GM19372 (cell line): ENCODE data around the gene ELOVL2.
"Not testable (repeated sequence)": the region's sequence is repeated elsewhere in the genome, so short reads cannot be mapped to it uniquely, and the experiment has no call there.

Source experiments
- ATAC-seq: cut with Tn5 transposase; IDR thresholded peaks from one replicate; pipeline ENCODE4 v1.9.1; 2021; ENCODE audit warnings: mild to moderate bottlenecking, low read depth, moderate library complexity; ENCODE audit not compliant: unreplicated experiment

The ELOVL2 gene

GRCh38 chr6:11025921-11026635, 18.0 kb downstream of the ELOVL2 start:
- ATAC-seq, result peak; percentile 62

DNA sequence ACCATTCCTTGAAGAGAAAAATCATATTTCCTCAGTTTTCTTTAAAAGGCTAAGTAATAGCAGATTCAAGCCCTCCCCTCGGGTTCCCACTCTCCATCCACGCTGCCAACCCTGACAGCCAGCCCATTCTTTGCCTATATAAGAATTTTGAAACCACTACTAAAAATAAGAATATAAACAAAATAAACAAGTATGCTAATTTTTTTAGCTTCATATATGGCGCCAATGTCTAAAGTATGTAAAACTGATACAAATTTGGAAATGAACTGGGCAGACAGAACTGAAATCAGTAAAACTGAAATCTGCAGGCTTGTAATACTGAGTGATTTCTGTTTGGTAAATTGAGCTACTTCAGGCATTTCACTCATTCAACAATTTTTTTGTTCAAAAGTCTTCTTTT, 19.0 kb downstream of the ELOVL2 start:
- ATAC-seq, result no peak

DNA sequence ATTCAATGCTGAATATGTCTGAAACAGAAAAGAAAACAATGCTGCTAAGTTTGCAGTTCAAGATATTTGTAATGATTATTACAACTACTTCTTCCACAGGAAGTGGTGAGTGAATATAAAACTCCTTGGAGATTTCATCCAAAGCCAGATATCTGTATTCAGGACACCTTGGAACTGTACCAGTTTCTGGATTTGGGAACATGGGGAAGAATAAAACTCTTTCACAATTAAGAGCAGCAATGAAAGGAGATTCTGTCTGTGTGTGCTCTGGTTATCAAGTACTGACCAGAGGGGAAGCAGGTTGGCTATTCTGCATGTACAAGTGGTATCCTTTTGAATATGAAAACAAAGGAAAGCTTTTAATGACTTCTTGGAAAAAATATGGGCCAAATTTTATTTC, 21.1 kb downstream of the ELOVL2 start:
- no peak for ATAC-seq

- no peak for ATAC-seq
Observed at GRCh38 chr6:11021714-11022113, 22.4 kb downstream of the ELOVL2 start.

GRCh38 chr6:11021003-11021402, 23.1 kb downstream of the ELOVL2 start:
- no peak for ATAC-seq

- ATAC-seq, result no peak
Observed at GRCh38 chr6:11018225-11018624, 25.9 kb downstream of the ELOVL2 start.

- ATAC-seq, result no peak
Observed at GRCh38 chr6:11017090-11017489, 27.0 kb downstream of the ELOVL2 start.

GRCh38 chr6:11016452-11016851, 27.7 kb downstream of the ELOVL2 start:
- ATAC-seq, result no peak

DNA sequence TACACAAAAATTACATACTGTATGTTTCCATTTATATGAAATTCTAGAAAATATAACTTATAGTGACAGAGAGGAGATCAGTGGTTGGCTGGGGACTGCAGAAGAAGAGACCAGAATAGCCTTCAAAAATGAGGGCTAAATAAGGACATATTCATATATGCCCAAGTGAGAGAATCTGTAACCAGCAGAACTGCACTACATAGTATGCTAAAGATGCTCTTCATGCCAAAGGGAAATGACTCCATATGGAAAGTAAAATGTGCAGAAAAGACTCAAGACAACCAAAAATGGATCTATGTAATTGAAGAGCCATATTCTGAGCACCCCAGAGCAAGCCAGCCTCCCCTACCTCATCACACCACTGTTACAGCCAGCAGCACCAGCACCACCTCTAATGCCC, 29.0 kb downstream of the ELOVL2 start:
- ATAC-seq, result no peak

DNA sequence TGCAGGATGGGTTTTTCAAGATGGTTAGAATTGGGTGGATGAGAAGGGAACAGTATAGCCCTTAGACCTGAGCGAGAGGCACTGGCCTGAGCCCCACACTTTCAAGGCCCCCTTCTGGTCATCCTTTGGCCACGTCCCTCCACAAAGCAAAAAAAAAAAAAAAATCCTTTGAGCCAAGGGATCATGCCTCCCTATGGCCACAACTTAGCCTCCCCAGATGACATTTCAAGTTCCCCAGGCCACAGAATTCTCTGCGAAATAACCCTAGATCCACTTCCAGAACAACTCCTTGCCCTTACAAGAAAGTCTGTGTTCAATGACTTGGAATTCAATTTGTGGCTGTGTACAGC, 30.4 kb downstream of the ELOVL2 start:
- no peak for ATAC-seq

GRCh38 chr6:11012976-11013720, 31.0 kb downstream of the ELOVL2 start:
- no peak for ATAC-seq

GRCh38 chr6:11012295-11012754, 31.8 kb downstream of the ELOVL2 start:
- no peak for ATAC-seq

- ATAC-seq, result no peak
Observed at GRCh38 chr6:11011787-11012234, 32.3 kb downstream of the ELOVL2 start.

GRCh38 chr6:11009353-11009752, 34.8 kb downstream of the ELOVL2 start:
- no peak for ATAC-seq

DNA sequence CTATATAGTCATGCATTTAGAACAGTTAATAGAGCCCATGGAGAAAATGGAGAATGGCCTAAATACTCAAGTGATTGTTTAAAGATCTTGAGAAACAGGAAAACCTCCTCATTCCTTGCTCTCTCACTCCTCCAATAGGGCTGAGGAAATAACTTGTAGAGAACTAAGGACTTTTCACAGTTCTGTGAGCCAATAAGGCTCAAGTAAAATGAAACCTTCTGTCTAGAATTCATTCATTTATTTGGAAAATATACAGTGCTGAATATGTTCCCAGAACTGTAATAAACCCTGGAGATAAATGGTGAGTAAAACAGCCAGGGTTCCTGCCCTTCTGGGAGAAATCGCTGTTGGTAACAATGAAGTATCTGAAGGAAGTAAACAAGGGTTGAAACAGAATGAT, 35.3 kb downstream of the ELOVL2 start:
- no peak for ATAC-seq

DNA sequence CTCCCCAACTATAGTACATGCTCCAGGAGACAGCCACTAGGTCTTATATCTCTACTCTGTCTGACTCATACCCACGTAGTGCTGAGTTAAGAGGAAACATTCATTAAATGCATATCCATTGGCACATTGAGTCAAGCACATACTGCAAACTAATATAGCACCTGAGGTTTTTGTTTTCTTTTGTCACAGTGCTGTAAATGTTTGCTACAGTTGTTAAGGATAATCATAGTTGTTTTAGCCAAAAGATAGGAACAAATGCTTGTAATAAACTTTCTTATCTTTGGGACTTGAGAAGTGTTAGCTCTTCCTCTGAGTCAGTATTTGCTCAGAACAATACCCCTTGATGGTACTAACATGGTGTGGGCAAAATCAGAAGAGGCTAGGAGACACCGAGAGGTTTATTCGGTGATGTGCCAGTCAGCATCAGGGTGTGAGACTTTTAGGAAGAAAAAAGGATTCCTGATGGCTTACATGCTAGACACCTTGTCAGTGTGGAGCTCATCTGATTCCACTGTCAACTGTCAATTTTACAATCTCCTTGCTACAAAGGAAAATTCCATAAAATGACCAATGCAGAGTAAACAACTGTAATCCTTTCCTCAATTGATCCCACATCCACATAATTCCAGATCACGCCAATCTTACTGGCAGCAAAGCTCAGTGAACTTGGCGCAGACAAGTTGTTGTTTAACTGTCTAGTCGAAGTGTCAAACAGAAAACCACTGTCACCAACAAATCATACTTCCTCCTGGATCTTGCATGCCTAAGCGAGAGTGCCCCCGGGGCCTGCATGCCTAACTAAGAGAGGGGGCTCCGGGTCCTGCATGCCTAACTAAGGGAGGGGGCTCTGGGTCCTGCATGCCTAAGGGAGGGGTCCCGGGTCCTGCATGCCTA, 36.1 kb downstream of the ELOVL2 start:
- ATAC-seq, result no peak

GRCh38 chr6:11006061-11006460, 38.0 kb downstream of the ELOVL2 start:
- ATAC-seq, result no peak

DNA sequence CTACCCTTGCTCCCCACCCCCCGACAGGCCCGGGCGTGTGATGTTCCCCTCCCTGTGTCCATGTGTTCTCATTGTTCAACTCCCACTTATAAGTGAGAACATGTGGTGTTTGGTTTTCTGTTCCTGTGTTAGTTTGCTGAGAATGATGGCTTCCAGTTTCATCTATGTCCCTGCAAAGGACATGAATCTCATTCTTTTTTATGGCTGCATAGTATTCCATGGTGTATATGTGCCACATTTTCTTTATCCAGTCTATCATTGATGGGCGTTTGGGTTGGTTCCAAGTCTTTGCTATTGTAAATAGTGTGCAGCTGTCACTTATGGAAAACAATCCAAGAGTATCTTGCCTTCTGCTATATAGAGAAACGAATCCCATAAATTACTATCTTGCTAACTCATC, 40.8 kb downstream of the ELOVL2 start:
- not testable (repeated sequence) for ATAC-seq

DNA sequence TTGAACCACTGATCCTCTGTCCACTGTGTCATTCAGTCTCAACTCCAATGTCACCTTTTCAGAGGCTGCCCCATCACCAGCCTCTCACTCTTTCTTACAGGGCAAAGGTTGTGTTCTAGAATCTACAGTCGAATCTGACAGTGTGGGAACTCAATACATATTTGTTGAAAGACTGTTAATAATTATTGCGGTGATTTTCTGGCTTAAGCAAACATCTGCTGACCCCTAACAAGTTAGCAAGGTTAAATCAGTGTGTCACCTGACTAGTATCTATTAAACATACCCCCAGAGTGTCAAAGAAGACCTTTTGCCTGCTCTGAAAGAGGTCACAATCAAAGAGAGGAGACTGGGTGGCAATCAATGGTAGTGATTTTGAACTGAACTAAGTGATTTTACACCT, 41.9 kb downstream of the ELOVL2 start:
- no peak for ATAC-seq

GRCh38 chr6:10999994-11000393, 44.1 kb downstream of the ELOVL2 start:
- ATAC-seq, result no peak

DNA sequence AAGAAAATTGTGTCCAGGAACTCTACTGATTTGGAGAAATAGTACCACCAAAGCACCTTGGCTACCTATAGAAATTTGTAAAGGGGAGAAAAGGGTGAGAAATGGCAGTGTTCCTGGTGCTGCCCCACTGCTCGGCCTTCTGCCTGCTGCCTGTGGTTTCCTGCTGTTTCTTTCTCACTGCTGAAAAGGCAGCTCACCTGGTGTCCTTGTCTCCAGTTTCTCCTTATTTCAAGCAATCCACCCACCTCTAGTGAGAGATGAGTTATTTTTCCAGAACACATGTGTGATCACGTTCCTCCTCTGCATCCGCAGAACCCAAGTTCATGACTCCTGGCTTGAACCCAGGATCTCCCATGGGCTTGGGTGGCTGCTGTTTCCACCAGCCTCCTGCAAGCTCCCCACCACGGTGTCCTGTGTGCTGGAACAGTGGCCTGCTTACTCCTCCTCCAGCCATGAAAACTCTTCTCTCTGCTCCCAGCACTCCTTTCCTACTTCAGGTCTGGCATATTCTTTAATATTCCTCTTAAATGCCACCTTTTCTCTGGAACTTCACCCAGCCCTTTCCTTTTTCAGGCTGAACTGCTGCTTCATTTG, 48.9 kb downstream of the ELOVL2 start:
- no peak for ATAC-seq
